ENCODE results near the gene MANF. TPM values are rescaled to one million over a fixed set of nuclear protein-coding genes. Genes with fewer than 3 reads are reported as not detected.

Gene MANF
- total RNA-seq, 1 donor: 126 TPM

GRCh38 chr3:51408813-51409212 lies 23.7 kb downstream of the MANF start:
- no peak overlapping the region for H3K4me3 ChIP-seq (ENCODE audit: low read depth, low read length)
- DNase-seq (ENCODE audit: low read depth): no peak
- no peak for TF ChIP-seq CTCF (IDR thresholded peaks at IDR 0.05; ENCODE audit: insufficient read depth, low read depth, low read length)

GRCh38 chr3:51422211-51422610 lies 37.1 kb downstream of the MANF start:
- no peak for TF ChIP-seq CTCF (IDR thresholded peaks at IDR 0.05; ENCODE audit: insufficient read depth, low read depth, low read length)
- no peak overlapping the region for H3K4me3 ChIP-seq (ENCODE audit: low read depth, low read length)
- DNase-seq (ENCODE audit: low read depth): no peak

- no peak overlapping the region for H3K4me3 ChIP-seq (ENCODE audit: low read depth, low read length)
- TF ChIP-seq CTCF (IDR thresholded peaks at IDR 0.05; ENCODE audit: insufficient read depth, low read depth, low read length): no peak
- no peak for DNase-seq (ENCODE audit: low read depth)
Measured at GRCh38 chr3:51426921-51427320, 41.8 kb downstream of the MANF start.

- H3K4me3 ChIP-seq (ENCODE audit: low read depth, low read length): no peak overlapping the region
- TF ChIP-seq CTCF (IDR thresholded peaks at IDR 0.05; ENCODE audit: insufficient read depth, low read depth, low read length): no peak
- DNase-seq (ENCODE audit: low read depth): no peak
Measured at GRCh38 chr3:51429138-51429537, 44.0 kb downstream of the MANF start.

- H3K4me3 ChIP-seq (ENCODE audit: low read depth, low read length): no peak overlapping the region
- DNase-seq (ENCODE audit: low read depth): no peak
- TF ChIP-seq CTCF (IDR thresholded peaks at IDR 0.05; ENCODE audit: insufficient read depth, low read depth, low read length): no peak
Measured at GRCh38 chr3:51434110-51434509, 49.0 kb downstream of the MANF start.

GRCh38 chr3:51434746-51435327 lies 49.7 kb downstream of the MANF start:
- DNase-seq (ENCODE audit: low read depth): peak; percentile 61
- peak; percentile 82 for TF ChIP-seq CTCF (IDR thresholded peaks at IDR 0.05; ENCODE audit: insufficient read depth, low read depth, low read length)
- no peak overlapping the region for H3K4me3 ChIP-seq (ENCODE audit: low read depth, low read length)

GRCh38 chr3:51436998-51437639 lies 52.0 kb downstream of the MANF start:
- no peak for DNase-seq (ENCODE audit: low read depth)
- TF ChIP-seq CTCF (IDR thresholded peaks at IDR 0.05; ENCODE audit: insufficient read depth, low read depth, low read length): no peak
- no peak overlapping the region for H3K4me3 ChIP-seq (ENCODE audit: low read depth, low read length)
